Testis (tissue), 2 donors: ENCODE data around the gene CCDC181.

Experiments
- CTCF ChIP-seq, 3 experiments: fragments of 450-650 bp in 2 of 3; fragments of 200-600 bp in 1 of 3; sonication (generic) in 1 of 3; IDR thresholded peaks; one replicate each; pipeline ENCODE4 v1.5.1; 2016 to 2019; ENCODE audit warnings: antibody characterized with exemption in 3 of 3, mild to moderate bottlenecking in 2 of 3, moderate library complexity in 1 of 3
- POLR2A ChIP-seq: fragments of 450-650 bp; IDR thresholded peaks from one replicate; pipeline ENCODE4 v1.6.1; 2017; ENCODE audit warnings: antibody characterized with exemption, mild to moderate bottlenecking, moderate library complexity

DNA sequence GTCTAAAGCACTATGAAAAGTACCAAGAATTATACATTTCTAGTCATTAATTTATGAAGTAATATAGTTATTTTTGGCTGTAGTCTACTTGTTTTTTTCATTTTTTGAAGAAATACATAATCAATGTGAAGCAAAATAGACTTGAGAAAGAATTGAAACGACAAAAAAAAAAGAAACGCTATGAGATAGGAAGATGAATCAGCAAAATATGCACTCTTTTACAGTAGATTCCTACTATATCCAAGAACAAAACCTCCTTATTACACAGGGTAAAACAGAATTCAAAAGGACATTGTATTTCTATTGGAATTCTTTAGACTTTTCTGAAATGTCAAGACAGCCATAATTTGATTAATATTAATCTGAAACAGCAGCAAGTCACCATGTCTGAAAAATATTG lies 25.6 kb upstream of the CCDC181 start:
- no peak for TF ChIP-seq CTCF (IDR thresholded peaks at IDR 0.05)
- no peak for TF ChIP-seq POLR2A
